PC-3 (cell line): ENCODE data around the gene PPIH. TPM values are rescaled to one million over a fixed set of nuclear protein-coding genes. Genes with fewer than 3 reads are reported as not detected.
A peak's percentile ranks its signal among the peaks of the same experiment; 100 is the strongest.

Experiments
- ATAC-seq: fragments of 200-7000 bp; cut with Tn5 transposase; 2 replicates; pipeline ENCODE4 v1.9.1; 2020; ENCODE audit warnings: mild to moderate bottlenecking, moderate library complexity
- BruUV-seq: library from RNA; stranded (reverse); fragments of 400-500 nt; replicated peaks from 2 replicates; lab custom pipeline; 2021; lab: Mats Ljungman, UMichigan
- CTCF ChIA-PET: fragments of 300-600 bp; sonication (Branson Sonifier 250); formaldehyde crosslinking; loops from one replicate; lab custom pipeline; 2022; ENCODE audit warnings: antibody characterized with exemption; lab: Charles Lee
- POLR2A ChIA-PET: fragments of 300-600 bp; sonication (Branson Sonifier 250); formaldehyde crosslinking; loops from one replicate; lab custom pipeline; 2022; ENCODE audit warnings: antibody characterized with exemption; ENCODE audit not compliant: unreplicated experiment; lab: Charles Lee
- DNase-seq: peaks from one replicate; pipeline ENCODE4 v3.0.0-alpha.2; 2015
- H2AFZ ChIP-seq: fragments of 300-600 bp; sonication (generic); 2 replicates; pipeline ENCODE4 v1.6.0; 2016; ENCODE audit warnings: antibody characterized with exemption, low read length
- H3F3A ChIP-seq: fragments of 300-600 bp; sonication (generic); one replicate; pipeline ENCODE4 v1.6.0; 2017; ENCODE audit warnings: antibody characterized with exemption, low read length, control low read depth, mild to moderate bottlenecking; ENCODE audit not compliant: unreplicated experiment
- H3K27ac ChIP-seq: fragments of 300-600 bp; sonication (generic); 2 replicates; pipeline ENCODE4 v1.5.1; 2016; ENCODE audit warnings: mild to moderate bottlenecking, low read length
- H3K27me3 ChIP-seq: fragments of 300-600 bp; sonication (generic); 2 replicates; pipeline ENCODE4 v1.6.1; 2016; ENCODE audit warnings: low read length, mixed read lengths
- H3K36me3 ChIP-seq: fragments of 300-600 bp; sonication (generic); 2 replicates; pipeline ENCODE4 v1.6.1; 2016; ENCODE audit warnings: low read depth, mixed run types, low read length, mixed read lengths
- H3K4me1 ChIP-seq: fragments of 300-600 bp; sonication (generic); 2 replicates; pipeline ENCODE4 v1.5.1; 2016; ENCODE audit warnings: low read length; ENCODE audit not compliant: insufficient read depth
- H3K4me2 ChIP-seq: fragments of 300-600 bp; sonication (generic); 2 replicates; pipeline ENCODE4 v1.6.0; 2016; ENCODE audit warnings: low read length
- H3K4me3 ChIP-seq: fragments of 300-600 bp; sonication (generic); 2 replicates; pipeline ENCODE4 v1.5.1; 2016; ENCODE audit warnings: mild to moderate bottlenecking, low read length, mixed read lengths
- H3K79me2 ChIP-seq: fragments of 300-600 bp; sonication (generic); 2 replicates; pipeline ENCODE4 v1.6.1; 2017; ENCODE audit warnings: low read length, mixed read lengths
- H3K9ac ChIP-seq: fragments of 300-600 bp; sonication (generic); 2 replicates; pipeline ENCODE4 v1.6.0; 2016; ENCODE audit warnings: mild to moderate bottlenecking, low read length
- H3K9me2 ChIP-seq: fragments of 300-600 bp; sonication (generic); replicated peaks from 2 replicates; pipeline ENCODE4 v1.6.1; 2016; ENCODE audit warnings: mixed run types, low read length, mixed read lengths
- H3K9me3 ChIP-seq: fragments of 300-600 bp; sonication (generic); 2 replicates; pipeline ENCODE4 v1.6.1; 2016; ENCODE audit warnings: low read length, mixed read lengths
- H4K20me1 ChIP-seq: fragments of 300-600 bp; sonication (generic); 2 replicates; pipeline ENCODE4 v1.6.1; 2016; ENCODE audit warnings: low read length, mixed read lengths
- EZH2 ChIP-seq: fragments of 300-600 bp; sonication (generic); IDR thresholded peaks from one replicate; pipeline ENCODE4 v1.6.1; 2017; ENCODE audit warnings: antibody characterized with exemption, mild to moderate bottlenecking, low read length; ENCODE audit not compliant: unreplicated experiment
- EZH2phosphoT487 ChIP-seq: fragments of 300-600 bp; sonication (generic); IDR thresholded peaks from 2 replicates; pipeline ENCODE4 v1.6.1; 2018; ENCODE audit warnings: mild to moderate bottlenecking, antibody characterized with exemption, low read length, borderline replicate concordance
- intact Hi-C: fragments of 100-400 bp; cut with micrococcal nuclease; formaldehyde crosslinking; loops from 2 replicates; pipeline ENCODE4 v1.9.0; 2023
- total RNA-seq: library from RNA; depleted of rRNA; stranded (reverse); fragments of >200 nt; gene quantifications from 2 replicates; pipeline ENCODE4 v1.2.3, GENCODE V29; 2014
- TF ChIP-seq, protein P1 (sequence below): fragments of 300-600 bp; sonication (generic); conservative IDR thresholded peaks from 2 replicates; pipeline ENCODE4 v1.5.1; 2017; ENCODE audit warnings: antibody characterized with exemption, low read depth, mild to moderate bottlenecking, low read length

Gene PPIH
- total RNA-seq, 1 experiment from 2014 or later = 103 TPM

DNA sequence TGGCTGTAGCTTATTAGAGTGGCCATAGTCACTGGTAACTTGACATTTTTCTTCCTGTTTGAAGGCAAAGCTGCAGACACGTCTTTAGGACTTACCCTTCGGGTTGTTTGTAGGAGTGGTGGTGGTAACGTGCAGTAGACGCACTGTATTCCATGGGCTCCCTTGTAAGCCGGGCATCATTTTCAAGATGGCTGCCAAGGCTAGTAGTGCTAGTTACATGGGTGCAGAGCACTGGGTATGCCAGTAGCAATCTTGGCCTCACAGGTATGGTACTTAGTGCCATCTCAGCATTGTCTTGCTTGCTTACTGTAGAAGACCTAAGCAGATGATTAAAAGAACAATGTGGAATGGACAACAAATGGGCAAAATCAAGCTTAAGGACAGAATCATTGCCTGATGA is 25.9 kb downstream of the PPIH start:
- no peaks in the 10 kb centered on the region for H3K27me3 ChIP-seq
- no peaks in the 10 kb centered on the region for H3K9me2 ChIP-seq
- H3K9ac ChIP-seq = peak overlapping the region; percentile 90
- CTCF ChIA-PET = no interaction called here
- H3K4me1 ChIP-seq = peaks cover 51% of the 10 kb centered on the region
- no peak for TF ChIP-seq EZH2phosphoT487
- H3K36me3 ChIP-seq = peaks cover 48% of the 10 kb centered on the region
- ATAC-seq (no peak), DNase-seq (peak; percentile 38)
- H3F3A ChIP-seq = no peaks in the 10 kb centered on the region
- H2AFZ ChIP-seq = no peak overlapping the region
- H4K20me1 ChIP-seq = peaks cover 59% of the 10 kb centered on the region
- intact Hi-C loops = loop anchor here (5.0 kb wide), 1 partner anchor 342 kb away; no protein-coding TSS in a partner anchor
- H3K9me3 ChIP-seq = no peaks in the 10 kb centered on the region
- peak overlapping the region; percentile 71 for H3K4me3 ChIP-seq
- no peak overlapping the region for H3K27ac ChIP-seq
- H3K79me2 ChIP-seq = peaks cover 86% of the 10 kb centered on the region
- H3K4me2 ChIP-seq = peak overlapping the region; percentile 92
- POLR2A ChIA-PET = no interaction called here
- BruUV-seq = no TSS peak

DNA sequence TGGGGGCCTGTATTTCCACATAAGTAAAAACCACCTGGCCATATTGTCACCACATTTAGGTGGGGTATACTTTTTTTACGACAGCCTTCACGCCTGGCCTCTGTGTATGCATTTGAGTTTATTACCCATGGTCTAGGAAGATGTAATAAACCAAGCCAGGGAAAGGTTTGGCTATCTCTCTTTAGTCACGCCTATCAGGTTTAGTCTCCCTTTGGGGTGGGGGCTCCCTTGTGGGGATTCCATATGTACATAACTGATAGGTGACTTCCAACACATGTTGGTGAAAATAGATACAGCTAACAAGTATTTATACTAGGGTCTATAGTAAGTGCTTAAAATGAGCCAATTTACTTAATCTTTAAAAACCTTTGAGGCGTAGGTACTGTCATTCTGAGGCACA is 28.2 kb downstream of the PPIH start:
- DNase-seq (no peak), ATAC-seq (no peak)
- Histone ChIP-seq H3K9me3 (no peaks in the 10 kb centered on the region), H3K27me3 (no peaks in the 10 kb centered on the region), H3K9me2 (no peaks in the 10 kb centered on the region), H4K20me1 (peaks cover 82% of the 10 kb centered on the region), H3K4me1 (peaks cover 51% of the 10 kb centered on the region), H3K4me3 (peak overlapping the region; percentile 71), H3F3A (no peaks in the 10 kb centered on the region), H3K9ac (no peak overlapping the region), H3K27ac (no peak overlapping the region), H3K79me2 (peaks cover 91% of the 10 kb centered on the region), H2AFZ (no peak overlapping the region), H3K36me3 (peaks cover 61% of the 10 kb centered on the region), H3K4me2 (peak overlapping the region; percentile 92)
- intact Hi-C loops = no loop called here
- TF ChIP-seq EZH2 = no peak
- TF ChIP-seq, protein P1, sequence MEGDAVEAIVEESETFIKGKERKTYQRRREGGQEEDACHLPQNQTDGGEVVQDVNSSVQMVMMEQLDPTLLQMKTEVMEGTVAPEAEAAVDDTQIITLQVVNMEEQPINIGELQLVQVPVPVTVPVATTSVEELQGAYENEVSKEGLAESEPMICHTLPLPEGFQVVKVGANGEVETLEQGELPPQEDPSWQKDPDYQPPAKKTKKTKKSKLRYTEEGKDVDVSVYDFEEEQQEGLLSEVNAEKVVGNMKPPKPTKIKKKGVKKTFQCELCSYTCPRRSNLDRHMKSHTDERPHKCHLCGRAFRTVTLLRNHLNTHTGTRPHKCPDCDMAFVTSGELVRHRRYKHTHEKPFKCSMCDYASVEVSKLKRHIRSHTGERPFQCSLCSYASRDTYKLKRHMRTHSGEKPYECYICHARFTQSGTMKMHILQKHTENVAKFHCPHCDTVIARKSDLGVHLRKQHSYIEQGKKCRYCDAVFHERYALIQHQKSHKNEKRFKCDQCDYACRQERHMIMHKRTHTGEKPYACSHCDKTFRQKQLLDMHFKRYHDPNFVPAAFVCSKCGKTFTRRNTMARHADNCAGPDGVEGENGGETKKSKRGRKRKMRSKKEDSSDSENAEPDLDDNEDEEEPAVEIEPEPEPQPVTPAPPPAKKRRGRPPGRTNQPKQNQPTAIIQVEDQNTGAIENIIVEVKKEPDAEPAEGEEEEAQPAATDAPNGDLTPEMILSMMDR = no peak
- no peak for TF ChIP-seq EZH2phosphoT487
- POLR2A ChIA-PET = no interaction called here
- CTCF ChIA-PET = no interaction called here
- BruUV-seq = no TSS peak

GRCh38 chr1:42689912-42690311 is 31.7 kb downstream of the PPIH start:
- Histone ChIP-seq H3K9ac (no peak overlapping the region), H3K9me3 (no peaks in the 10 kb centered on the region), H3K27me3 (no peaks in the 10 kb centered on the region), H3K9me2 (no peaks in the 10 kb centered on the region), H3K36me3 (peaks cover 77% of the 10 kb centered on the region), H2AFZ (no peak overlapping the region), H3K79me2 (peaks cover 100% of the 10 kb centered on the region), H3F3A (no peaks in the 10 kb centered on the region), H4K20me1 (peaks cover 100% of the 10 kb centered on the region), H3K4me1 (peaks cover 58% of the 10 kb centered on the region), H3K27ac (no peak overlapping the region), H3K4me3 (no peak overlapping the region), H3K4me2 (no peak overlapping the region)
- CTCF ChIA-PET = no interaction called here
- BruUV-seq = no TSS peak
- no peak for ATAC-seq
- TF ChIP-seq, protein P1 = no peak
- no peak for TF ChIP-seq EZH2
- TF ChIP-seq EZH2phosphoT487 = no peak
- no peak for DNase-seq
- intact Hi-C loops = no loop called here
- POLR2A ChIA-PET = interaction anchor here (0.5 to 0.6 kb wide), 2 partner anchors 22 to 1372 kb away, joined by 3 to 4 read pairs; no protein-coding TSS in a partner anchor
